Karpas-422 (cell line): ENCODE data around the gene SLC15A4. TPM values are rescaled to one million over a fixed set of nuclear protein-coding genes. Genes with fewer than 3 reads are reported as not detected.
"Not testable (repeated sequence)": the region's sequence is repeated elsewhere in the genome, so short reads cannot be mapped to it uniquely, and the experiment has no call there.

Source experiments
- DNase-seq: peaks from one replicate; pipeline ENCODE4 v3.0.0-alpha.2; 2015
- H2AFZ ChIP-seq: fragments of 200-600 bp; sonication (generic); 2 replicates; pipeline ENCODE4 v1.6.1; 2014; ENCODE audit warnings: antibody characterized with exemption, low read length, mixed read lengths
- H3K27ac ChIP-seq: fragments of 200-600 bp; sonication (generic); 2 replicates; pipeline ENCODE4 v1.5.1; 2014; ENCODE audit warnings: mild to moderate bottlenecking, low read length, moderate library complexity
- H3K27me3 ChIP-seq: fragments of 200-600 bp; sonication (generic); 2 replicates; pipeline ENCODE4 v1.6.1; 2014; ENCODE audit warnings: low read length, mixed read lengths
- H3K36me3 ChIP-seq: fragments of 200-600 bp; sonication (generic); 2 replicates; pipeline ENCODE4 v1.6.1; 2014; ENCODE audit warnings: low read length, mixed read lengths; ENCODE audit not compliant: insufficient read depth
- H3K4me1 ChIP-seq: fragments of 200-600 bp; sonication (generic); 2 replicates; pipeline ENCODE4 v1.6.1; 2014; ENCODE audit warnings: mild to moderate bottlenecking, low read length, mixed read lengths
- H3K4me2 ChIP-seq: fragments of 200-600 bp; sonication (generic); 2 replicates; pipeline ENCODE4 v1.6.1; 2014; ENCODE audit warnings: low read length, low read depth, mild to moderate bottlenecking; ENCODE audit not compliant: poor library complexity, severe bottlenecking
- H3K4me3 ChIP-seq: fragments of 200-600 bp; sonication (generic); 2 replicates; pipeline ENCODE4 v1.5.1; 2014; ENCODE audit warnings: mild to moderate bottlenecking, antibody characterized with exemption, low read length, mixed read lengths
- H3K79me2 ChIP-seq: fragments of 200-600 bp; sonication (generic); 2 replicates; pipeline ENCODE4 v1.6.1; 2014; ENCODE audit warnings: mild to moderate bottlenecking, low read length, mixed read lengths
- H3K9ac ChIP-seq: fragments of 200-600 bp; sonication (generic); 2 replicates; pipeline ENCODE4 v1.6.0; 2014; ENCODE audit warnings: low read length
- H3K9me2 ChIP-seq: fragments of 200-600 bp; sonication (generic), shearing (Covaris generic); replicated peaks from 2 replicates; pipeline ENCODE4 v1.6.0; 2014; ENCODE audit warnings: mild to moderate bottlenecking, low read length, moderate library complexity; ENCODE audit not compliant: insufficient read depth
- H3K9me3 ChIP-seq: fragments of 300-700, 200-600 bp; sonication (generic); 2 replicates; pipeline ENCODE4 v1.6.1; 2014; ENCODE audit warnings: low read length, mixed read lengths
- H4K20me1 ChIP-seq: fragments of 200-600 bp; sonication (generic); 2 replicates; pipeline ENCODE4 v1.6.1; 2014; ENCODE audit warnings: mild to moderate bottlenecking, antibody characterized with exemption, low read length, low read depth; ENCODE audit not compliant: insufficient read depth
- total RNA-seq: library from RNA; depleted of rRNA; stranded (reverse); fragments of >200 nt; shearing (Covaris generic); gene quantifications from 2 replicates; pipeline ENCODE4 v1.2.3, GENCODE V29; 2014; ENCODE audit warnings: low replicate concordance

The SLC15A4 gene
- total RNA-seq, 1 experiment from 2014 or later = 32.1 TPM

- H4K20me1 ChIP-seq = 0 out of 2 replicates have a peak, but pooled peaks cover 3% of the 10 kb centered on the region
- H3K4me1 ChIP-seq = peaks cover 13% of the 10 kb centered on the region
- H3K9me3 ChIP-seq = no peaks in the 10 kb centered on the region
- H3K36me3 ChIP-seq = peaks cover 26% of the 10 kb centered on the region
- H3K9ac ChIP-seq = no peak overlapping the region
- H3K27me3 ChIP-seq = no peaks in the 10 kb centered on the region
- H3K79me2 ChIP-seq = peaks cover 72% of the 10 kb centered on the region
- H2AFZ ChIP-seq = no peak overlapping the region
- DNase-seq = no peak
- no peaks in the 10 kb centered on the region for H3K9me2 ChIP-seq
- no peak overlapping the region for H3K27ac ChIP-seq
- no peak overlapping the region for H3K4me3 ChIP-seq
- no peak overlapping the region for H3K4me2 ChIP-seq
Measured at GRCh38 chr12:128806573-128806972, 17.2 kb downstream of the SLC15A4 start.

DNA sequence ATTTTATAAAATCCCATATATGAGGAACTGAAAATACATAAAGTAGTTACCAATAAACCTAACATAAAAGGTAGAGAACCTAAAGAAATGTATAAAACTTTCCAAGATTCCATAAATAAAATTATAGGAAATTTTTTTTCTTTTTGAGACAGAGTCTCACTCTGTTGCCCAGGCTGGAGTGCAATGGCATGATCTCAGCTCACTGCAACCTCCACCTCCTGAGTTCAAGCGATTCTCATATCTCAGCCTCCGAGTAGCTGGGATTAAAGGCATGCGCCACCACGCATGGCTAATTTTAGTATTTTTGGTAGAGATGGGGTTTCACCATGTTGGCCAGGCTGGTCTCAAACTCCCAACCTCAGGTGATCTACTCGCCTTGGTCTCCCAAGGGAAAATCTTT is 18.4 kb downstream of the SLC15A4 start:
- H3K79me2 ChIP-seq = peaks cover 64% of the 10 kb centered on the region
- not testable (repeated sequence) for H3K27ac ChIP-seq, H3K4me1 ChIP-seq, H3K9me3 ChIP-seq, H3K27me3 ChIP-seq, H3K9me2 ChIP-seq, H3K4me3 ChIP-seq, H3K9ac ChIP-seq, H3K4me2 ChIP-seq, H4K20me1 ChIP-seq, H2AFZ ChIP-seq, DNase-seq
- H3K36me3 ChIP-seq = peaks cover 34% of the 10 kb centered on the region

DNA sequence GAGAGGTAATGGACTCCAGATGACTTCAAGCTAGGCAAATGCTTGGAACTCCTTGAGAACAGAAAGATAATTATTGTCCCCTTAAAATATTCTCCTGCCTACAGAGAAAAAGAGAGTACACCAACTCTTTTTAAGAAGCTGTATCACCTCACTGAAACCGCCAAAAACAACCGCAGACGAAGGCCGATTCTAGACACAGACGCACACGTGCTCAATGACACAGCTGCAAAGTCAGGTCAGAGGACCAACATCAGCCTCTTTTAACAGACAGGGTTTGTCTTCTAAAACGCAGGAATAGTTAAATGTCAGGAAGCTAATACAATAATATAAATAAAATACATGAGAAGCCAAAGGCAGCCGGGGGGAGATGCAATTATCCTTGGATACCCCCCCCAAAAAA is 19.0 kb downstream of the SLC15A4 start:
- Histone ChIP-seq H2AFZ (no peak overlapping the region), H3K79me2 (peaks cover 58% of the 10 kb centered on the region), H3K27me3 (no peaks in the 10 kb centered on the region), H3K9ac (no peak overlapping the region), H3K4me1 (no peaks in the 10 kb centered on the region), H3K9me3 (no peaks in the 10 kb centered on the region), H3K27ac (no peak overlapping the region), H3K9me2 (no peaks in the 10 kb centered on the region), H4K20me1 (0 out of 2 replicates have a peak, but pooled peaks cover 6% of the 10 kb centered on the region), H3K4me2 (no peak overlapping the region), H3K4me3 (no peak overlapping the region), H3K36me3 (peaks cover 29% of the 10 kb centered on the region)
- DNase-seq = no peak

DNA sequence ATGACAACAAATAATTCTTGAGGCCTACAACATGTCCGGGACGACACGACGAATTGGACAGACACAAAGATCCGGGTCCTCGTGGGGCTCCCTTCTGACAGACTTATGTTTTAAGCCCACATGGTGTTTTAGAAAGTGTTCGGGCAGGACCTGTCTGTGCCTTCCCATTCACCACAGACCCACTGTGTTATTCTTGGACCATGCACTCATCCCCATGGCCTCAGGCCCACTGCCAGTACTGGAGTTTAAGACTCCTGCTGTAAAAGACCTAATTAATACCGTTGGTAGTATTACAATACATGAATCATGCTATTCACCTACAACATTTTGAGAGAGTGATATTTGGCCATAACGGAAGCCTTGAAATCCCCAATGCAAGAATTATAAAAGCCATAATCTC is 20.0 kb downstream of the SLC15A4 start:
- H4K20me1 ChIP-seq = 0 out of 2 replicates have a peak, but pooled peaks cover 6% of the 10 kb centered on the region
- H3K4me3 ChIP-seq = no peak overlapping the region
- H3K27me3 ChIP-seq = no peaks in the 10 kb centered on the region
- no peak overlapping the region for H3K4me2 ChIP-seq
- no peaks in the 10 kb centered on the region for H3K9me2 ChIP-seq
- peaks cover 31% of the 10 kb centered on the region for H3K36me3 ChIP-seq
- no peak overlapping the region for H3K9ac ChIP-seq
- peaks cover 49% of the 10 kb centered on the region for H3K79me2 ChIP-seq
- no peak overlapping the region for H2AFZ ChIP-seq
- no peaks in the 10 kb centered on the region for H3K9me3 ChIP-seq
- peaks cover 1% of the 10 kb centered on the region; the same call in 1 of the 2 replicates for H3K4me1 ChIP-seq
- no peak for DNase-seq
- H3K27ac ChIP-seq = no peak overlapping the region

- no peak overlapping the region for H3K9ac ChIP-seq
- H3K4me2 ChIP-seq = no peak overlapping the region
- H2AFZ ChIP-seq = no peak overlapping the region
- H3K4me1 ChIP-seq = peaks cover 12% of the 10 kb centered on the region
- H3K36me3 ChIP-seq = peaks cover 37% of the 10 kb centered on the region
- no peaks in the 10 kb centered on the region for H3K27me3 ChIP-seq
- no peak for DNase-seq
- H4K20me1 ChIP-seq = 0 out of 2 replicates have a peak, but pooled peaks cover 6% of the 10 kb centered on the region
- H3K4me3 ChIP-seq = no peak overlapping the region
- H3K27ac ChIP-seq = no peak overlapping the region
- H3K79me2 ChIP-seq = peaks cover 47% of the 10 kb centered on the region
- no peaks in the 10 kb centered on the region for H3K9me2 ChIP-seq
- H3K9me3 ChIP-seq = no peaks in the 10 kb centered on the region
Measured at GRCh38 chr12:128802756-128803155, 21.0 kb downstream of the SLC15A4 start.

- Histone ChIP-seq H3K4me2 (no peak overlapping the region), H3K79me2 (peaks cover 41% of the 10 kb centered on the region), H2AFZ (no peak overlapping the region), H4K20me1 (0 out of 2 replicates have a peak, but pooled peaks cover 6% of the 10 kb centered on the region), H3K36me3 (peaks cover 36% of the 10 kb centered on the region), H3K9ac (no peak overlapping the region), H3K9me2 (no peaks in the 10 kb centered on the region), H3K4me3 (no peak overlapping the region), H3K9me3 (no peaks in the 10 kb centered on the region), H3K27me3 (no peaks in the 10 kb centered on the region), H3K4me1 (peaks cover 20% of the 10 kb centered on the region), H3K27ac (no peak overlapping the region)
- DNase-seq = no peak
Measured at GRCh38 chr12:128801879-128802391, 21.8 kb downstream of the SLC15A4 start.

- Histone ChIP-seq H3K9me2 (no peaks in the 10 kb centered on the region), H3K27me3 (no peaks in the 10 kb centered on the region), H3K9me3 (no peaks in the 10 kb centered on the region), H3K36me3 (peaks cover 36% of the 10 kb centered on the region), H3K4me1 (peaks cover 33% of the 10 kb centered on the region), H3K9ac (no peak overlapping the region), H3K27ac (no peak overlapping the region), H4K20me1 (0 out of 2 replicates have a peak, but pooled peaks cover 6% of the 10 kb centered on the region), H2AFZ (no peak overlapping the region), H3K79me2 (peaks cover 35% of the 10 kb centered on the region), H3K4me2 (no peak overlapping the region), H3K4me3 (no peak overlapping the region)
- DNase-seq = no peak
Measured at GRCh38 chr12:128800606-128801005, 23.2 kb downstream of the SLC15A4 start.

DNA sequence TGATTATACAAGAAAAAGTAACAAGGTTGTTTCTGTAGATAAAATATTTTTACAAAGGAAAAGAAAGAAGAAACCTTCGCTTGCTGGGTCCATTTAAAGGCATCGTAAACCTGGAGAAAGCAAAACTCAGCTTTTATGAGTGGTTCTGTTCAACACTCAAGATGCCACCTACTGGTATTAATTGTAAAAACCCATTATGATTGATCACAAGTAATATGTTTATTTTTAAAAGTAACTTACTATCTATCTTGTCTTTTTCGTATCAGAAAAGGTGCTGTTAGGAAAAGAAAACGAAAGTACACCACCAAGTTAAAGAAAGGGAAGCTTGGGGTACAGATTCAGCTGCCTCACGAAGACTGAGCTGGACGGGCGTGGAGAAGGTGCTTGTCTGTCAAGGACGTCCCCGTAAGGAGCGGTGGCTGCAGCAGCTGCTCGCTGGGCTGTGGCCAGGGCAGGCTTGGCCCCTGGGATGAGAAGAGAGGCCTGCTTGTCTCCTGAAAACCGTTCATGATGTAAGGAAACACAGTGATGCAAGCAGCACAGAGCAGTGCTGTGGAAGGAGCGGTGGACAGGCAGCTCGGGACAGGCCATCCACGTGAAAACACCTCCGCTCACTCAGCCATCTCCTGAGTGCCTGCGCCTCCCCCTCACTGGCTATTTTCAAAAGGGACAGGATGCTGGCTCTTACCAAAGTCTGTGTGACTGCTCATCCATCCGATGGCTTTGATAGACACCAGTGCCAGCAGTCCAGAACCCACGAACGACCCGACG is 25.0 kb downstream of the SLC15A4 start:
- Histone ChIP-seq H3K27me3 (no peaks in the 10 kb centered on the region), H3K4me3 (no peak overlapping the region), H2AFZ (no peak overlapping the region), H3K9ac (no peak overlapping the region), H3K36me3 (peaks cover 40% of the 10 kb centered on the region; the same call in 1 of the 2 replicates), H3K9me2 (no peaks in the 10 kb centered on the region), H3K9me3 (no peaks in the 10 kb centered on the region), H3K4me1 (peaks cover 41% of the 10 kb centered on the region), H3K79me2 (peaks cover 21% of the 10 kb centered on the region), H4K20me1 (peaks cover 11% of the 10 kb centered on the region; the same call in 1 of the 2 replicates), H3K4me2 (no peak overlapping the region), H3K27ac (no peak overlapping the region)
- DNase-seq = peak; percentile 43
